ENCODE results near the gene TUBG2. TPM values are rescaled to one million over a fixed set of nuclear protein-coding genes. Genes with fewer than 3 reads are reported as not detected.

The TUBG2 gene
- total RNA-seq, 4 donors from 2014 or later: 25.3 to 40.2 (median 38.1) TPM

GRCh38 chr17:42704837-42705494 lies 45.9 kb downstream of the TUBG2 start:
- Histone ChIP-seq H3K4me1 (peaks cover 0 to under 1% (median 0%) of the 10 kb centered on the region in 4 donors), H3K9me3 (no peaks in the 10 kb centered on the region), H3K27me3 (no peaks in the 10 kb centered on the region), H3K36me3 (peaks cover 79 to 100% (median 100%) of the 10 kb centered on the region in 4 donors), H3K4me3 (no peak overlapping the region), H3K27ac (replicated peaks in 1 of 4) (no peak overlapping the region)
- intact Hi-C loops (cut with DNase I): no loop called here
- WGBS: 80% methylated on average over 8 of the region's 8 CpGs
- DNase-seq (ENCODE audit: extremely low spot score): no peak
- TF ChIP-seq CTCF (IDR thresholded peaks at IDR 0.05) (no peak), POLR2AphosphoS5 (IDR thresholded peaks at IDR 0.05) (no peak), POLR2A (IDR thresholded peaks at IDR 0.05; ENCODE audit: low read depth) (no peak), EP300 (IDR thresholded peaks at IDR 0.05) (no peak)

- no peak overlapping the region for H3K27ac ChIP-seq (replicated peaks in 1 of 4)
- 84% methylated on average over 5 of the region's 5 CpGs for WGBS
- no peak for DNase-seq (ENCODE audit: extremely low spot score)
- H3K27me3 ChIP-seq: no peaks in the 10 kb centered on the region
- H3K9me3 ChIP-seq: no peaks in the 10 kb centered on the region
- TF ChIP-seq POLR2A (IDR thresholded peaks at IDR 0.05; ENCODE audit: low read depth) (no peak), EP300 (IDR thresholded peaks at IDR 0.05) (no peak), CTCF (IDR thresholded peaks at IDR 0.05) (no peak), POLR2AphosphoS5 (IDR thresholded peaks at IDR 0.05) (no peak)
- H3K36me3 ChIP-seq: peaks cover 97 to 100% (median 100%) of the 10 kb centered on the region in 4 donors
- no peak overlapping the region for H3K4me3 ChIP-seq
- no peaks in the 10 kb centered on the region for H3K4me1 ChIP-seq
- intact Hi-C loops (cut with DNase I): no loop called here
These were observed 47.6 kb downstream of the TUBG2 start for GRCh38 chr17:42706732-42707131.

- Histone ChIP-seq H3K36me3 (peaks cover 100% of the 10 kb centered on the region in 4 donors), H3K27me3 (no peaks in the 10 kb centered on the region), H3K27ac (replicated peaks in 1 of 4) (no peak overlapping the region), H3K9me3 (no peaks in the 10 kb centered on the region), H3K4me3 (no peak overlapping the region), H3K4me1 (no peaks in the 10 kb centered on the region)
- intact Hi-C loops (cut with DNase I): no loop called here
- WGBS: 92% methylated on average over 3 of the region's 3 CpGs
- TF ChIP-seq CTCF (IDR thresholded peaks at IDR 0.05): no peak
- no peak for DNase-seq (ENCODE audit: extremely low spot score)
These were observed 49.5 kb downstream of the TUBG2 start for GRCh38 chr17:42708588-42708987.

- Histone ChIP-seq H3K36me3 (peaks cover 97 to 100% (median 99%) of the 10 kb centered on the region in 4 donors), H3K9me3 (no peaks in the 10 kb centered on the region), H3K27ac (replicated peaks in 1 of 4) (no peak overlapping the region), H3K4me1 (no peaks in the 10 kb centered on the region), H3K4me3 (no peak overlapping the region), H3K27me3 (no peaks in the 10 kb centered on the region)
- no peak for DNase-seq (ENCODE audit: extremely low spot score)
- intact Hi-C loops (cut with DNase I): no loop called here
- TF ChIP-seq CTCF (IDR thresholded peaks at IDR 0.05) (no peak), EP300 (IDR thresholded peaks at IDR 0.05) (no peak), POLR2A (IDR thresholded peaks at IDR 0.05; ENCODE audit: low read depth) (no peak)
- WGBS: 74% methylated on average over 2 of the region's 2 CpGs
These were observed 50.5 kb downstream of the TUBG2 start for GRCh38 chr17:42709561-42709960.

Small RNAs within 50 kb of the gene (small RNA-seq; reads per million reads assigned to genes)
- gene MIR6780A: 0 reads per million in 3 donors

Other genes with a start within 250 kb of the TUBG2 start
- gene CAVIN1, start 236.0 kb upstream of the TUBG2 start, total RNA-seq: 1,000 to 10,000 TPM in 2 of 4 donors, 100 to 1,000 TPM in 2; 619 to 1,181 (median 1,019) TPM
- gene ATP6V0A1, start 200.4 kb upstream of the TUBG2 start, total RNA-seq: 10 to 100 TPM; 51.9 to 74.9 (median 63.9) TPM
- gene NAGLU, start 123.0 kb upstream of the TUBG2 start, total RNA-seq: 10 to 100 TPM; 27.8 to 36.6 (median 31.8) TPM
- gene HSD17B1, start 106.4 kb upstream of the TUBG2 start, total RNA-seq: 1 to 10 TPM in 1 of 4 donors, under 1 TPM in 3; 0.13 to 2.5 (median 0.62) TPM
- gene COASY, start 97.1 kb upstream of the TUBG2 start, total RNA-seq: 10 to 100 TPM; 13.4 to 27.5 (median 22.4) TPM
- 10 to 100 TPM; 24.9 to 34.5 (median 29.3) TPM for gene MLX, start 92.2 kb upstream of the TUBG2 start, total RNA-seq
- gene PSMC3IP, start 81.6 kb upstream of the TUBG2 start, total RNA-seq: 1 to 10 TPM; 2.2 to 5.0 (median 4.2) TPM
- gene RETREG3, start 49.9 kb upstream of the TUBG2 start, total RNA-seq: 10 to 100 TPM; 42.7 to 93.3 (median 57.0) TPM
- 10 to 100 TPM; 30.6 to 89.0 (median 55.0) TPM for gene TUBG1, start 49.6 kb upstream of the TUBG2 start, total RNA-seq
- gene PLEKHH3, start 17.7 kb downstream of the TUBG2 start, total RNA-seq: 10 to 100 TPM; 20.3 to 41.2 (median 27.3) TPM
- 1 to 10 TPM; 2.9 to 8.4 (median 3.7) TPM for gene CCR10, start 22.6 kb downstream of the TUBG2 start, total RNA-seq
- gene CNTNAP1, start 23.2 kb downstream of the TUBG2 start, total RNA-seq: 10 to 100 TPM in 1 of 4 donors, 1 to 10 TPM in 3; 4.7 to 13.2 (median 6.2) TPM
- 10 to 100 TPM; 40.6 to 68.2 (median 54.6) TPM for gene EZH1, start 85.8 kb downstream of the TUBG2 start, total RNA-seq
- 10 to 100 TPM; 19.5 to 45.2 (median 34.2) TPM for gene RAMP2, start 101.9 kb downstream of the TUBG2 start, total RNA-seq
- 10 to 100 TPM; 34.5 to 43.9 (median 38.0) TPM for gene VPS25, start 114.2 kb downstream of the TUBG2 start, total RNA-seq
- 1 to 10 TPM in 3 of 4 donors, under 1 TPM in 1; 0.50 to 2.9 (median 2.1) TPM for gene WNK4, start 121.3 kb downstream of the TUBG2 start, total RNA-seq
- 10 to 100 TPM; 65.9 to 74.6 (median 68.3) TPM for gene COA3, start 139.4 kb downstream of the TUBG2 start, total RNA-seq
- gene CNTD1, start 139.6 kb downstream of the TUBG2 start, total RNA-seq: 1 to 10 TPM in 1 of 4 donors, under 1 TPM in 2, not detected in 1; 0.50 to 3.9 (median 0.57) TPM
- 100 to 1,000 TPM; 165 to 293 (median 237) TPM for gene BECN1, start 165.0 kb downstream of the TUBG2 start, total RNA-seq
- 10 to 100 TPM; 68.9 to 91.5 (median 77.2) TPM for gene PSME3, start 174.1 kb downstream of the TUBG2 start, total RNA-seq
- gene AOC2, start 185.3 kb downstream of the TUBG2 start, total RNA-seq: 1 to 10 TPM in 3 of 4 donors, under 1 TPM in 1; 0.66 to 2.0 (median 1.4) TPM
- gene AOC3, start 191.9 kb downstream of the TUBG2 start, total RNA-seq: 100 to 1,000 TPM in 3 of 4 donors, 10 to 100 TPM in 1; 89.0 to 242 (median 118) TPM
- gene G6PC1, start 241.5 kb downstream of the TUBG2 start, total RNA-seq: under 1 TPM in 1 of 4 donors, not detected in 3; 0.06 TPM

All from esophagus muscularis mucosa (tissue), 4 donors.